ENCODE data around the gene CROCC2. TPM values are rescaled to one million over a fixed set of nuclear protein-coding genes. Genes with fewer than 3 reads are reported as not detected.
A peak's percentile ranks its signal among the peaks of the same experiment; 100 is the strongest.

CROCC2 gene
- polyA plus RNA-seq, 1 donor (not counting 4 experiments of a cell fraction or from before 2014, with no cell fraction given): not detected

DNA sequence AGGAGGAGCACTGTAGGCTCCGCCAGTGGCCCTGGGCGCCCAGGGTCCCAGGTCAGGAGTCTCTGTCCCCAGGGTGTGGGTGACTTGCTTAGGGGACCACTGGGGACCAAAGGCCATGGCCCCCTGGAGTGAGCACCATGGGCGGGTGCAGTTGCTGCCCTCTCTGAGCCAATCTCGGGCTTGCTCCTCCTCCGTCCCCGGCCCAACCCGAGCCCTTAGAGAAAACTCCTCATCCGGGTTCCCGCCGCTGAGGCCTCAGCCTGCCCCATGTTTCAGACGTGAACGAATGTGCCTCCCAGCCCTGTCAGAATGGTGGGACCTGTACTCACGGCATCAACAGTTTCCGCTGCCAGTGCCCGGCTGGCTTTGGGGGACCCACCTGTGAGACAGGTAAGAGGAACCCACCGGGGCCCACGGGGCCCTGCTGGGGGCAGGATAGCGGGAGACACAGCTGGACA, 130.9 kb downstream of the CROCC2 start:
- H3K36me3 ChIP-seq (ENCODE audit: control insufficient read depth in 2 of 2, extremely low read depth in 1 of 2, insufficient read depth in 2 of 2, low read length in 2 of 2): no peaks in the 10 kb centered on the region
- no peak overlapping the region for H3K27ac ChIP-seq (ENCODE audit: control insufficient read depth, insufficient read depth, low read length)
- peak overlapping the region in 2 of 3 experiments; percentile 53 to 61 for H3K4me3 ChIP-seq (ENCODE audit: control insufficient read depth in 2 of 3, extremely low read depth in 1 of 3, insufficient read depth in 2 of 3, low read depth in 1 of 3, low read length in 3 of 3)
- no peak for FAIRE-seq
- no peaks in the 10 kb centered on the region for H3K9me3 ChIP-seq (ENCODE audit: control insufficient read depth, low read depth, low read length)
- dilution Hi-C loops (cut with MboI; ENCODE audit: extremely low pct_ligation_motif_present, low sequenced_read_pairs): no loop called here
- no peaks in the 10 kb centered on the region for H4K20me1 ChIP-seq (ENCODE audit: control insufficient read depth, extremely low read depth, insufficient read depth, low read length)
- no peak overlapping the region for H3K9ac ChIP-seq (ENCODE audit: control insufficient read depth, extremely low read depth, insufficient read depth, low read length)
- H3K9me1 ChIP-seq (ENCODE audit: control insufficient read depth, extremely low read depth, insufficient read depth, low read length): no peaks in the 10 kb centered on the region
- peaks cover 40% of the 10 kb centered on the region for H3K27me3 ChIP-seq (ENCODE audit: control insufficient read depth, extremely low read depth, insufficient read depth, low read length)
- no peak overlapping the region for H2AFZ ChIP-seq (ENCODE audit: control insufficient read depth, low read length)
- TF ChIP-seq, protein P1, sequence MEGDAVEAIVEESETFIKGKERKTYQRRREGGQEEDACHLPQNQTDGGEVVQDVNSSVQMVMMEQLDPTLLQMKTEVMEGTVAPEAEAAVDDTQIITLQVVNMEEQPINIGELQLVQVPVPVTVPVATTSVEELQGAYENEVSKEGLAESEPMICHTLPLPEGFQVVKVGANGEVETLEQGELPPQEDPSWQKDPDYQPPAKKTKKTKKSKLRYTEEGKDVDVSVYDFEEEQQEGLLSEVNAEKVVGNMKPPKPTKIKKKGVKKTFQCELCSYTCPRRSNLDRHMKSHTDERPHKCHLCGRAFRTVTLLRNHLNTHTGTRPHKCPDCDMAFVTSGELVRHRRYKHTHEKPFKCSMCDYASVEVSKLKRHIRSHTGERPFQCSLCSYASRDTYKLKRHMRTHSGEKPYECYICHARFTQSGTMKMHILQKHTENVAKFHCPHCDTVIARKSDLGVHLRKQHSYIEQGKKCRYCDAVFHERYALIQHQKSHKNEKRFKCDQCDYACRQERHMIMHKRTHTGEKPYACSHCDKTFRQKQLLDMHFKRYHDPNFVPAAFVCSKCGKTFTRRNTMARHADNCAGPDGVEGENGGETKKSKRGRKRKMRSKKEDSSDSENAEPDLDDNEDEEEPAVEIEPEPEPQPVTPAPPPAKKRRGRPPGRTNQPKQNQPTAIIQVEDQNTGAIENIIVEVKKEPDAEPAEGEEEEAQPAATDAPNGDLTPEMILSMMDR (optimal IDR thresholded peaks at IDR 0.05 in 1 of 3, IDR thresholded peaks at IDR 0.05 in 1 of 3, conservative IDR thresholded peaks at IDR 0.05 in 1 of 3; ENCODE audit: extremely low read depth in 1 of 3, insufficient read depth in 2 of 3, low read length in 3 of 3): no peak
- peak; percentile 8 for TF ChIP-seq EZH2 (IDR thresholded peaks at IDR 0.05; ENCODE audit: low read length)
- peaks cover 8% of the 10 kb centered on the region for H3K4me1 ChIP-seq (ENCODE audit: control insufficient read depth, extremely low read depth, insufficient read depth, low read length)
- peak overlapping the region; percentile 78 for H3K4me2 ChIP-seq (ENCODE audit: control insufficient read depth, extremely low read depth, insufficient read depth, low read depth, low read length)
- H3K79me2 ChIP-seq (ENCODE audit: control insufficient read depth, insufficient read depth, low read length): no peaks in the 10 kb centered on the region
- DNase-seq (ENCODE audit: low read depth, low spot score): no peak

DNA sequence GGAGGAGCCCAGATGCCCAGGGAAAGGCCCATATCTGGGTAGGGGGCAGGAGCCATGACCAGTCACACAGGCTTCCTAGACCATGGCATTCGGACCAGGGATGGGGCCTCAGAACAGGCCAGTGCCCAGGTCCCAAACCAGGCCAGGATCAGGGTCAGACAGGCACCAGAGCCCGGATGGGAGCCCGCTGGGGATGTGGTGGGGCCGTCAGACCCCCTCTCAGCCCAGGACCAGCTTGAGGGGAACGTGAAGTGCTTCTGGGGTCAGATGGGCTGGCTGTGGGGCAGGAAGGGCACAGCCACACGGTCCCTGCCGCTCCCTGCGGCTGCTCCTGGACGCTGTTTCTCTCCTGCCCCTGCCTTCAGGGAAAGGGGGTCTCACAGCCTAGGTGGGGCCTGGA, 131.4 kb downstream of the CROCC2 start:
- no peaks in the 10 kb centered on the region for H3K79me2 ChIP-seq (ENCODE audit: control insufficient read depth, insufficient read depth, low read length)
- no peak overlapping the region for H3K27ac ChIP-seq (ENCODE audit: control insufficient read depth, insufficient read depth, low read length)
- no peaks in the 10 kb centered on the region for H3K9me1 ChIP-seq (ENCODE audit: control insufficient read depth, extremely low read depth, insufficient read depth, low read length)
- no peak overlapping the region for H3K4me2 ChIP-seq (ENCODE audit: control insufficient read depth, extremely low read depth, insufficient read depth, low read depth, low read length)
- H4K20me1 ChIP-seq (ENCODE audit: control insufficient read depth, extremely low read depth, insufficient read depth, low read length): no peaks in the 10 kb centered on the region
- H3K27me3 ChIP-seq (ENCODE audit: control insufficient read depth, extremely low read depth, insufficient read depth, low read length): peaks cover 40% of the 10 kb centered on the region
- no peaks in the 10 kb centered on the region for H3K9me3 ChIP-seq (ENCODE audit: control insufficient read depth, low read depth, low read length)
- H3K4me3 ChIP-seq (ENCODE audit: control insufficient read depth in 2 of 3, extremely low read depth in 1 of 3, insufficient read depth in 2 of 3, low read depth in 1 of 3, low read length in 3 of 3): no peak overlapping the region
- no peak for DNase-seq (ENCODE audit: low read depth, low spot score)
- TF ChIP-seq, protein P1 (optimal IDR thresholded peaks at IDR 0.05 in 1 of 3, IDR thresholded peaks at IDR 0.05 in 1 of 3, conservative IDR thresholded peaks at IDR 0.05 in 1 of 3; ENCODE audit: extremely low read depth in 1 of 3, insufficient read depth in 2 of 3, low read length in 3 of 3): no peak
- no peak for TF ChIP-seq EZH2 (IDR thresholded peaks at IDR 0.05; ENCODE audit: low read length)
- no peak overlapping the region for H2AFZ ChIP-seq (ENCODE audit: control insufficient read depth, low read length)
- FAIRE-seq: no peak
- no peaks in the 10 kb centered on the region for H3K36me3 ChIP-seq (ENCODE audit: control insufficient read depth in 2 of 2, extremely low read depth in 1 of 2, insufficient read depth in 2 of 2, low read length in 2 of 2)
- H3K9ac ChIP-seq (ENCODE audit: control insufficient read depth, extremely low read depth, insufficient read depth, low read length): no peak overlapping the region
- peaks cover 8% of the 10 kb centered on the region for H3K4me1 ChIP-seq (ENCODE audit: control insufficient read depth, extremely low read depth, insufficient read depth, low read length)
- dilution Hi-C loops (cut with MboI; ENCODE audit: extremely low pct_ligation_motif_present, low sequenced_read_pairs): no loop called here

Data from keratinocyte (primary cell).